Activated T-helper 1 cell treated with anti-CD3 and anti-CD28 coated beads, Interleukin-12 subunit alpha, Interleukin-12 subunit beta, Interleukin-2, Interleukin-4 antibody, amounts not matched to agents 30 ng/mL and 10 ng/mL and 1 ng/mL, durations not matched to agents 14 hours and 24 hours and 36 hours (primary cell): ENCODE data around the gene CAPN13. TPM values are rescaled to one million over a fixed set of nuclear protein-coding genes. Genes with fewer than 3 reads are reported as not detected.

ENCODE experiments used
- DNase-seq: peaks from one replicate; pipeline ENCODE4 v3.0.0; 2021; ENCODE audit warnings: low spot score
- H3K27ac Mint-ChIP-seq: one replicate; pipeline ENCODE4 v1.8.0; 2021; ENCODE audit warnings: mild to moderate bottlenecking, mixed read lengths
- H3K27me3 Mint-ChIP-seq: one replicate; pipeline ENCODE4 v1.8.0; 2022; ENCODE audit warnings: mild to moderate bottlenecking, moderate library complexity, mixed read lengths; ENCODE audit not compliant: insufficient read depth
- H3K36me3 Mint-ChIP-seq: one replicate; pipeline ENCODE4 v1.8.0; 2021; ENCODE audit warnings: low read depth, mixed read lengths
- H3K4me1 Mint-ChIP-seq: one replicate; pipeline ENCODE4 v1.8.0; 2021; ENCODE audit warnings: low read depth, mixed read lengths
- H3K4me3 Mint-ChIP-seq: one replicate; pipeline ENCODE4 v1.8.0; 2021; ENCODE audit warnings: mild to moderate bottlenecking, moderate library complexity, mixed read lengths
- H3K9me3 Mint-ChIP-seq: one replicate; pipeline ENCODE4 v1.8.0; 2021; ENCODE audit warnings: mixed read lengths
- intact Hi-C: fragments of 100-400 bp; cut with micrococcal nuclease; formaldehyde crosslinking; loops from one replicate; pipeline ENCODE4 v1.15.1; 2024
- total RNA-seq: library from RNA; stranded (reverse); gene quantifications from 2 replicates; pipeline ENCODE4 v1.2.3, GENCODE V29; 2022

Gene CAPN13
- total RNA-seq, 1 donor from 2014 or later: not detected

DNA sequence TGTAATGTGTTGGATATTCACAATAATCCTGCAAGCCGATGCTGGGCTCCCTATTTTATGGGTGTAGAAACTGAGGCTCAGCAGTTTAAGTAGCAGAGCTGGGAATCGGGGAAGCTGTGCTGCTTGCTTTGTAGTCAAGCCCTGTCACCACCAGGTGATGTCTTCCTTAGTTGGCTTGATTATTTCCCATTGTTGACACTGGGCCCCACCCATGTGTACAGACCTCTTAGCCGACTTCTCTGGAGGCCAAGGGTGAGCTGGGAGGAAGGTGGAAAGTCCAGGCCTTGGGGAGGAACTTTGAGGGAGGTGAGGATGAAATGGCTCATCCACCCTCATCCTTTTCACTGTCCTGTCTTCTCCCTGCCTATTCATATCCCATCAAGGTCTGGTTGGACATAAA, 60.0 kb downstream of the CAPN13 start:
- no peaks in the 10 kb centered on the region for H3K4me1 Mint-ChIP-seq
- no peak for DNase-seq
- no peak overlapping the region for H3K4me3 Mint-ChIP-seq
- intact Hi-C loops: no loop called here
- no peak overlapping the region for H3K27ac Mint-ChIP-seq
- no peaks in the 10 kb centered on the region for H3K9me3 Mint-ChIP-seq
- peaks cover 7% of the 10 kb centered on the region for H3K27me3 Mint-ChIP-seq
- H3K36me3 Mint-ChIP-seq: no peaks in the 10 kb centered on the region

DNA sequence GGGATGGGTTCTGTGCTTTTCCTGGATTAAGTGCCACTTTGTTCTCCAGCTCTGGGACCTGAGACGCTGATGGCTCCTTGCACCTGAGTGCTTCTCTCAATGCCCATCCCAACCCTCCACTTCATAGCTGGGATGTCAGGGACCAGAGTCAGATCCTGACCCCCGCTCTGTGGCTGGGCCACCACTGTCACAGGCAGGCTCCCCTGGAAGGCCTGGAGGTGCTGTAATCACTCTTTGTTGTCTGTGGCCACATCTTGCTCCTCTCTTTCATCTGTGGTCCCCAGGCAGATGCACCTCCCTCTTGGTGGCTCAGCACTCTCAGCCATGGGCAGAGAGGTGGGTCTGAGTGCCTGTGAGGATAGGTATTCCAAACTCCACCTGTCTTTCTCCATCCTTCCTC, 62.4 kb downstream of the CAPN13 start:
- H3K9me3 Mint-ChIP-seq: no peaks in the 10 kb centered on the region
- no peaks in the 10 kb centered on the region for H3K36me3 Mint-ChIP-seq
- DNase-seq: no peak
- H3K27me3 Mint-ChIP-seq: peaks cover 6% of the 10 kb centered on the region
- no peak overlapping the region for H3K4me3 Mint-ChIP-seq
- H3K4me1 Mint-ChIP-seq: no peaks in the 10 kb centered on the region
- intact Hi-C loops: no loop called here
- H3K27ac Mint-ChIP-seq: no peak overlapping the region

DNA sequence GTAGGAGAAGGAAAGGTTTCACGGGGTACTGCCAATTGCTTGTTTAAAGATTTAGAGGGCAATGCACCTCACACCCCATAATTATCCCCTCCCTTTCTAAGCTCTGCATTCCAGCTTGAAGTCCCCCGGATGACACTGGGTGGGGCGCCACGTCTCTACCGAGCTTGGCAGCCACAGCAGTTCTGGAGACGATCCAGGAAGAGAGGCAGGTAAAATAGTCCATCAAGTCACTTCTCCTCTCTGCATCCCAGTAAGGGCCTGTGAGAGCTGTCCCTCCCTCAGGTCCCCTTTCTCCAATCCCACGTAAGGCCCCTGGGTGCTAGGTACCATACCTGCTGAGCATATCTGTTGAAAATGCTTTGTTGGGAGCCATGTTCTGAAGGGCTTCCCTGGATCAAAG, 65.7 kb downstream of the CAPN13 start:
- Mint-ChIP-seq H3K27ac (no peak overlapping the region), H3K4me1 (no peaks in the 10 kb centered on the region), H3K36me3 (no peaks in the 10 kb centered on the region), H3K9me3 (no peaks in the 10 kb centered on the region), H3K4me3 (no peak overlapping the region), H3K27me3 (peaks cover 6% of the 10 kb centered on the region)
- DNase-seq: no peak
- intact Hi-C loops: no loop called here

DNA sequence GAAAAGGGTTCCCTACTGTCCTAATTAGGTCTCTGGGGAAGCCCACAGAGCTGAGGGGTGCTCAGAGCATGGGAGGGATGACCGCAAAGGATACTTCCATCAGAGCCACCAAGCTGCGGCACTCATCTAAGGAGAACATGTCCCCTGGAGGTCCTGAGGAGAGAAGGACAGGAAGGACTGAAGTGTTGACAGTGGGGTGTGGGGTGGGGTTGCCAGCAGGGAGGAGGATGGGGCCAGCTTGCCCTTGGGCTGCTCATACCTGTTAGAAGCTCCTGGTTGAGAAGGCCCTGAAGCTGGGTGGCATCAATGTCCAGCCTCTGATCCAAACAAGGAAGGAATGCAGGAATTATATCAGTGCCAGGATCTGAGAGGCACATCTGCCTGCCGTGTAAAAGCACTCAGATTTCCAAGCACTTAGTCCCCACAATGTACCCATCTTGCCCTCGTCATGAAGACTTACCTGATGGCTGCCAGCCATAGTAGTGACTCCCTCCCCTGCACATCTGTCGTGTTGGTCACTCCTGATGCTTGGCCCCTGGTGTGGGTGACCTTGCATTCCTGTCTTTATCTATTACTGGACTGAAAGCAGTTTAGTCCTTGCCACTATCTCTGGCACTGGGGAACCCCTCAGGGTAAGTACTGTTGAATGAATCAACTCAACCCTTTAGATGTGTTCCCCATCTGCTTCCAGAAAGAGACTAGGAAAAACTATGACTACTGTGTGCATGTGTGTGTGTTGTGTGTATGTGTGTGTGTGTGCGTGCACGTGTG, 68.9 kb downstream of the CAPN13 start:
- DNase-seq: no peak
- Mint-ChIP-seq H3K27me3 (peaks cover 6% of the 10 kb centered on the region), H3K27ac (no peak overlapping the region), H3K36me3 (no peaks in the 10 kb centered on the region), H3K4me1 (no peaks in the 10 kb centered on the region), H3K4me3 (no peak overlapping the region), H3K9me3 (no peaks in the 10 kb centered on the region)
- intact Hi-C loops: no loop called here

DNA sequence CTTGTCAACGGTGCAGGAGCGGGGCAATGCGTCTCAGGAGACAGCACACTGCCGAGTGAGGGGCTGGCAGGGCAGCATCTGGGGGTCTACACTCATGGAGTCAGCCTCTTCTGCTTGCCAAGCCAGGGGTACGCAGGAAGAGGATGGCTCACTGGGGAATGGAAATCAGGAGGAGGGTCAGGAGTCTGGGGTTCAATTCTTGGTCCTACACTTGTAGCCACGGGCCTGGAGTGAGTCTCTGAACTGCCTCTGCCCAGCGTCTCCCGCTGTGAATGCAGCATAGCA, 70.0 kb downstream of the CAPN13 start:
- intact Hi-C loops: no loop called here
- Mint-ChIP-seq H3K36me3 (no peaks in the 10 kb centered on the region), H3K4me1 (no peaks in the 10 kb centered on the region), H3K9me3 (no peaks in the 10 kb centered on the region), H3K27ac (no peak overlapping the region), H3K27me3 (peaks cover 4% of the 10 kb centered on the region), H3K4me3 (no peak overlapping the region)
- no peak for DNase-seq

DNA sequence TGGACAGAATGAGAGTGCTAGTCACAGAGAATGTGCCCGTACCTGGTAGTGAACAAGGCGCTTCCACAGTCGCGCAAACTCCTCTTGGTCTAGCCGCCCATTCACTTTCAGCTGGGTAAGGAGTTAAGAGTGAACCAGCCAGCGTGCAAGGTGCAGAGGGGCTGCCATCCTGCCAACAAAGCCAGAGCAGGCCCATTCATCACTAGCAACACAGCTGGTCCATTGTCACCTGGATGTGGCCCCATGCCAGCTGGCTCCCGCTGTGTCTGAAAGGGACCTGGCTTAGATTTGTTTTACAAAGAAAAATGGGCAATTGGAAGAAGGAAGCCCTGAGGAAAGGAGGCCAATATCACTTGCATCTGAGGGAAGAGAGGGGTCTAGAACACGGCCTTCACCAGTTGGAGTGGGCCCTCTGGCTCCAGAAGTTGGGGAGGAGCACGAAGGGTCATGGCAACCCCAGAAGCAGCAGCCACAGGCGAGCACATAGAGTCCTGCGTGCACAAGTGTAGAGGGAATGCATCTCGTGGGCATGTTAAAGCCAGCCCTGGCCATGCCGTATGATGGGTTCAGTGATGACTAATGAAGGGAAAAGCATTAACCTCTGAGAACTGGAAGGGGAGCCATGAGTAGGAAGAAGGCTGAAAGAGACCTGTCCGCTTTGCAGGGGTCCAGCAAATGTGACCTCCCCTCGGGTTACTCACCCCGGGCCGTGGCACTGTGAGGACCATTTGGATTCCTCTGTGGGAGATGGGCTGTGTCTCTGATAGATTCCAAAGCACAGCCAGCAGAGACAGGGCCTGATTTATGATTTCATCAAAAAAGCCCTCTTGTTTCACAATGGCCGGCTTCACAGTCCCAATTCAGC, 70.6 kb downstream of the CAPN13 start:
- intact Hi-C loops: no loop called here
- no peak overlapping the region for H3K27ac Mint-ChIP-seq
- H3K4me1 Mint-ChIP-seq: no peaks in the 10 kb centered on the region
- no peak overlapping the region for H3K4me3 Mint-ChIP-seq
- no peaks in the 10 kb centered on the region for H3K36me3 Mint-ChIP-seq
- H3K27me3 Mint-ChIP-seq: peaks cover 4% of the 10 kb centered on the region
- DNase-seq: no peak
- H3K9me3 Mint-ChIP-seq: no peaks in the 10 kb centered on the region

DNA sequence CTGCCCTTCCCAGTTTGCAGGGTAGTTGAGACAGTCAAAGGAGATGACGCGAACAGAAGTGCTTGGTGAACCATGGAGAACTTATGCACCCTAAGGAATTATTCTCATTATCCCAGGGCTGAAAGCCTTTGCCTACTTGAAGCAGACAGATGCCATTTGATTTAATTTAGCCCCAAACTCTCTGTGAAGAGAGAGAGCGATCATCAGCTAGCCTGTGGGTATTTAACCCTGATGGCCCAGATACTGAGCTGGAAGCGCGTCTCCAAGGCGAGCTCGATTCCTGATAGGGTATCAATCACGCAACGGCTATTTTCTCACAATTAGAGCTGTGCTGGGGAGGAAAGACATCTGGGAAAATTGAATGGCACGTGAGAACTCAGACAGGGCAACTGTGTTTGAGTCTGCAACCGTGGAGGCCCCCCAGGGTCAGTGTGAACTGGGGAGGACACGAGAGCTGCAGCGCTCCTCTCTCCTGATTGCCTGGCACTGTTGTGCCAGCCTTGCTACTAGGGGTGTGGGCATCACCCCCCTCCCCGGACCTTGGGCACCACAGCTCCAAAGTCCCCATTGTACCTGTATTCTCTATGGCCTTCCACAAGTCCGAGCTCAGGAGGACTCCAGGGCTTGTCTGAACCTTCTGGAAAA, 73.2 kb downstream of the CAPN13 start:
- no peaks in the 10 kb centered on the region for H3K36me3 Mint-ChIP-seq
- peaks cover 2% of the 10 kb centered on the region for H3K27me3 Mint-ChIP-seq
- no peaks in the 10 kb centered on the region for H3K9me3 Mint-ChIP-seq
- no peaks in the 10 kb centered on the region for H3K4me1 Mint-ChIP-seq
- intact Hi-C loops: no loop called here
- no peak overlapping the region for H3K4me3 Mint-ChIP-seq
- DNase-seq: no peak
- no peak overlapping the region for H3K27ac Mint-ChIP-seq

DNA sequence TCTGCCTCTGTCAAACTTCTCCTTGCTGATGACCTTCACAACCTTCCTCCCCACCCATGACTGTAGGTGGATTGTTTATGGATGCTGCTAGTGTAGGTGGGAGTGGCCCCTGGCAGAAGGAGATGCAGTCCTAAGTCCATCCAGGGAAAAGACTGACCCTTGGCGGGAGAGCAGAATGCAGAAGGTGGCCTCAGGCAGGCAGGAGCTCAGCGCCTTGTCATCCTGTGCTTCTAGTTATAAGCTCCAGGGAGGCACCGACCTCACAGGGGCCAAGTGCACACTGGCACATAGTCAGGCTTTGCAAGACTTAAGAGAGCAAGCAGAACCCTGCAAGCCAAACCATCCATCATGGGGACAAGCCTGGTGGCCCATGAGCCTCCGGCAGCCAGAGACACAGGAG, 74.4 kb downstream of the CAPN13 start:
- DNase-seq: no peak

DNA sequence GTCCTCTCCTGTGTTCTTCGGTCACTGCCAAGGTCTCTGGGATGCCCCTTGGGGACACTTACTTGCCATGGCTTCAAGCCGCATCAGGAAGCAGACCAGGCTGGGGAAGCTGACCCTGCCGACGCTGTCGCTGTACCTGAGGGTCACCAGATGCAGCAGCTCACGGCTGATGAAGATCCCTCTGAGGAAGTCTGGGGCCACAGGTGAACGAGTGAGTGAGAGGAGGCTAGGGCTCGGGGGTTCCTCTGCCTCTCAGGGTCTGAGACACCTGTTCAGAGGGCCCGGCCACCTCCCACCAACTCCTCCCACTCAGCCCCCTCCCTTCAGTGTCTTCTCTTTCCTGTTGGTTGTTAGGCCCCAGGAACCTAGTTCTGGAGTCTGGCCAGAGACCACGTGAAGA, 74.9 kb downstream of the CAPN13 start:
- Mint-ChIP-seq H3K9me3 (no peaks in the 10 kb centered on the region), H3K27me3 (peaks cover 2% of the 10 kb centered on the region), H3K27ac (no peak overlapping the region), H3K4me3 (no peak overlapping the region), H3K4me1 (no peaks in the 10 kb centered on the region), H3K36me3 (no peaks in the 10 kb centered on the region)
- DNase-seq: no peak
- intact Hi-C loops: no loop called here

More for the DNA sequence above, 74.4 kb downstream of the CAPN13 start:
- peaks cover 2% of the 10 kb centered on the region for H3K27me3 Mint-ChIP-seq
- no peak overlapping the region for H3K27ac Mint-ChIP-seq
- H3K9me3 Mint-ChIP-seq: no peaks in the 10 kb centered on the region
- H3K4me3 Mint-ChIP-seq: no peak overlapping the region
- H3K4me1 Mint-ChIP-seq: no peaks in the 10 kb centered on the region
- intact Hi-C loops: no loop called here
- H3K36me3 Mint-ChIP-seq: no peaks in the 10 kb centered on the region

DNA sequence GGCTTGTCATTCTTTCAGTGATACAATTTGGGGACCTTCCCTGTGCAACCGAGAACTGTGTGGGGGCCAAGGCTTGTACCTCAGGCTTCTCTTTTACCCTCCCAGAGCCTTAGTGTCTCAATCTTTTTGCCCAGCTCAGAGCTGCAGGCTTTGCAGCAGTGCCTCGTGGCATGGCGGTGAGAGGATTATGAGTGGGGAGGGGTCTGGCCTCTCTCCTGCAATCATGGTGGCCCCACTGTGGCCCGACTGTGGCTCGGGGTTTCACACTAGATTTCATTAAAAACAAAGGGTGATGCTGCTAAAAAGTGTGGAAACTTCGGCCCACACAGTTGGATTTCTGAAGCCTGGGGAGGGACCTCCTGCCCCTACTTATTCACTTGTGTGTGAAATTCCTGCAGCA, 75.5 kb downstream of the CAPN13 start:
- H3K9me3 Mint-ChIP-seq: no peaks in the 10 kb centered on the region
- intact Hi-C loops: no loop called here
- peaks cover 2% of the 10 kb centered on the region for H3K27me3 Mint-ChIP-seq
- no peak for DNase-seq
- no peak overlapping the region for H3K4me3 Mint-ChIP-seq
- H3K4me1 Mint-ChIP-seq: no peaks in the 10 kb centered on the region
- no peak overlapping the region for H3K27ac Mint-ChIP-seq
- no peaks in the 10 kb centered on the region for H3K36me3 Mint-ChIP-seq

DNA sequence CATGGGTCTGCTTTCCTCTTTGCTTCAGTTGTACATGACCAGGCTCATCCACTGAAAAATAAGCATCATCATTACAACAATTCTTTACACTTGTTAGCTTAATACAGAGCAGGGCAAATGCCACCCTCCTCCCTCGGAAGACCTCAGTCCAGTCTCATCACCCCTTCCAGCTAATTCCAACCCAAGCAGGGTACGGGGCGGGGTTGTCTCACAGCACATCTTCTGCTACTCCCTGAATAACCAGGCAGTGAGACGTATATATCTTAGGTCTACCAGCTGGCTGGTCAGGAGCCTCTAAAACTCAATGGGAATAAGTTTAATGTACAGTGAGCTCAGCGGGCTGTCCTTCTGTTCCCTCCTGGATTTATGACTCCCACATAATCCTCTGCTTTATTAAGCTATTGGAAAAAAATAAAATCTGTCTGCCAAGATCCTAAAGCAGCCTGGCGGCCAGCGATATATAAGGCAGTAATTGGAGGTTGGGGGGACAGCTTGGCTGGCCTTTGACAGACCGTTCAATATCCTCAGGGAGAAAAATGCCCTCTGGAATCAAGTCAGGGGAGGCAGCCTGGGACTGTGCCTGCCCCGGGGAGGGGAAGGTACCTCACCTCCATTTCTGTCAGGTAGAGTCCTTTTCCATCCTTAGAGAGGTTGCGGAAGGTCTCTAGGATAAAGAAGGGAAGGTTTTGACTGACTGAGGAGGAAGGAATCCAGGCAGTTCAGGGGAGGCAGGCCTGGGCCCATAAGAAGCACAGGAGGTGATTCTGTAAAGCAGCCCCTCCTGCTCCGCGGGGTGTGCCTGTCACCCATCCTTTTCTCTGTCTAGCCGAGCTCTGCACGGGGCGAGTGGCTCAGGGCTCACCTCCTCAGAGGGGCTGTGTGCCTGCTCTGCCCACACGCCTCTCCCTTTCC, 76.3 kb downstream of the CAPN13 start:
- H3K9me3 Mint-ChIP-seq: no peaks in the 10 kb centered on the region
- no peaks in the 10 kb centered on the region for H3K36me3 Mint-ChIP-seq
- DNase-seq: no peak
- no peak overlapping the region for H3K27ac Mint-ChIP-seq
- no peaks in the 10 kb centered on the region for H3K27me3 Mint-ChIP-seq
- no peaks in the 10 kb centered on the region for H3K4me1 Mint-ChIP-seq
- intact Hi-C loops: no loop called here
- no peak overlapping the region for H3K4me3 Mint-ChIP-seq

DNA sequence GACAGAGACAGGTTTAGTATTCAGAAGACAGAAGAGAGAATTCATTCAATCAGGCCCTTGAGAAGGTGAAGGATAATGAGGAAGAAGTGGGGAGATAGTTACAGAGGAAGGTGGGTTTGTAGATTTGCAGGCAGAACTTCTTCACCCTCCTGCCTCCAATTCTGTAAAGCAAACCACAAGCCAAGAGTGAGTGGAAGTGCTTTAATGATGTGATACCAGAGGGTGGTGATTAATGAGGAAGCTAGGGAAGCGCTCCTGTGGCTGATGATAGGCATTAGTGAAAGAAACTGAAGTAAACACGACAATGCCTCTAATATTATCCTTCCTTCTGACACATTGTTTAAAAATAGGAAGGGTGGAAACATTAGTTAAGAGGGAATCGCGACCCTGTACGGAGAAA, 78.2 kb downstream of the CAPN13 start:
- H3K36me3 Mint-ChIP-seq: no peaks in the 10 kb centered on the region
- no peak for DNase-seq
- H3K9me3 Mint-ChIP-seq: no peaks in the 10 kb centered on the region
- no peaks in the 10 kb centered on the region for H3K4me1 Mint-ChIP-seq
- peaks cover 7% of the 10 kb centered on the region for H3K27me3 Mint-ChIP-seq
- no peak overlapping the region for H3K27ac Mint-ChIP-seq
- no peak overlapping the region for H3K4me3 Mint-ChIP-seq
- intact Hi-C loops: no loop called here
